Calu3 (cell line): ENCODE measurements around the gene PAEP. TPM values are rescaled to one million over a fixed set of nuclear protein-coding genes. Genes with fewer than 3 reads are reported as not detected.

Experiments used
- BruUV-seq: library from RNA; stranded (reverse); fragments of 400-500 nt; replicated peaks from 2 replicates; lab custom pipeline; 2021; lab: Mats Ljungman, UMichigan
- CTCF ChIA-PET: fragments of 300-600 bp; sonication (Branson Sonifier 250); formaldehyde crosslinking; loops from one replicate; lab custom pipeline; 2022; ENCODE audit warnings: antibody characterized with exemption; lab: Charles Lee
- DNase-seq: peaks from one replicate; pipeline ENCODE4 v3.0.0; 2022
- H3K27ac Mint-ChIP-seq: one replicate; pipeline ENCODE4 v1.8.0; 2022; ENCODE audit warnings: mixed read lengths; ENCODE audit not compliant: unreplicated experiment
- H3K27me3 Mint-ChIP-seq: one replicate; pipeline ENCODE4 v1.8.0; 2022; ENCODE audit warnings: mixed read lengths; ENCODE audit not compliant: unreplicated experiment
- H3K36me3 Mint-ChIP-seq: one replicate; pipeline ENCODE4 v1.8.0; 2022; ENCODE audit warnings: mild to moderate bottlenecking, moderate library complexity, mixed read lengths; ENCODE audit not compliant: insufficient read depth, unreplicated experiment
- H3K4me1 Mint-ChIP-seq: one replicate; pipeline ENCODE4 v1.8.0; 2022; ENCODE audit warnings: mild to moderate bottlenecking, low read depth, mixed read lengths; ENCODE audit not compliant: unreplicated experiment
- H3K4me3 Mint-ChIP-seq: one replicate; pipeline ENCODE4 v1.8.0; 2022; ENCODE audit warnings: mild to moderate bottlenecking, low read depth, moderate library complexity, mixed read lengths; ENCODE audit not compliant: unreplicated experiment
- H3K9me3 Mint-ChIP-seq: one replicate; pipeline ENCODE4 v1.8.0; 2022; ENCODE audit warnings: low read depth, mixed read lengths; ENCODE audit not compliant: unreplicated experiment
- CTCF ChIP-seq: fragments of 200-600 bp; IDR thresholded peaks from one replicate; pipeline ENCODE4 v1.8.0; 2022; ENCODE audit warnings: antibody characterized with exemption; ENCODE audit not compliant: unreplicated experiment
- intact Hi-C: fragments of 100-400 bp; cut with micrococcal nuclease; formaldehyde crosslinking; loops from one replicate; pipeline ENCODE4 v1.10.0; 2022; ENCODE audit not compliant: unreplicated experiment
- total RNA-seq: library from RNA; stranded (reverse); gene quantifications from 2 replicates; pipeline ENCODE4 v1.2.3, GENCODE V29; 2022

The PAEP gene
- total RNA-seq, 1 experiment from 2014 or later, result 0.45 TPM

- no peak for TF ChIP-seq CTCF
- DNase-seq, result no peak
- Mint-ChIP-seq H3K9me3 (no peaks in the 10 kb centered on the region), H3K27ac (no peak overlapping the region), H3K4me1 (no peaks in the 10 kb centered on the region), H3K4me3 (no peak overlapping the region), H3K36me3 (no peaks in the 10 kb centered on the region), H3K27me3 (peaks cover 43% of the 10 kb centered on the region)
- BruUV-seq, result no TSS peak
- intact Hi-C loops, result no loop called here
- CTCF ChIA-PET, result no interaction called here
Measured at GRCh38 chr9:135583688-135584011, 22.1 kb downstream of the PAEP start.

- Mint-ChIP-seq H3K27me3 (peaks cover 45% of the 10 kb centered on the region), H3K36me3 (no peaks in the 10 kb centered on the region), H3K4me3 (no peak overlapping the region), H3K4me1 (no peaks in the 10 kb centered on the region), H3K9me3 (no peaks in the 10 kb centered on the region), H3K27ac (no peak overlapping the region)
- CTCF ChIA-PET, result no interaction called here
- no peak for TF ChIP-seq CTCF
- DNase-seq, result no peak
- BruUV-seq, result no TSS peak
- intact Hi-C loops, result no loop called here
Measured at GRCh38 chr9:135584371-135584770, 22.8 kb downstream of the PAEP start.

- no peaks in the 10 kb centered on the region for H3K9me3 Mint-ChIP-seq
- H3K27ac Mint-ChIP-seq, result no peak overlapping the region
- no peaks in the 10 kb centered on the region for H3K4me1 Mint-ChIP-seq
- no TSS peak for BruUV-seq
- intact Hi-C loops, result no loop called here
- TF ChIP-seq CTCF, result no peak
- no peak for DNase-seq
- H3K4me3 Mint-ChIP-seq, result no peak overlapping the region
- CTCF ChIA-PET, result no interaction called here
- H3K36me3 Mint-ChIP-seq, result no peaks in the 10 kb centered on the region
- peaks cover 51% of the 10 kb centered on the region for H3K27me3 Mint-ChIP-seq
Measured at GRCh38 chr9:135584934-135585333, 23.4 kb downstream of the PAEP start.

- H3K27ac Mint-ChIP-seq, result no peak overlapping the region
- TF ChIP-seq CTCF, result no peak
- no peaks in the 10 kb centered on the region for H3K9me3 Mint-ChIP-seq
- intact Hi-C loops, result no loop called here
- H3K4me3 Mint-ChIP-seq, result no peak overlapping the region
- no TSS peak for BruUV-seq
- peaks cover 55% of the 10 kb centered on the region for H3K27me3 Mint-ChIP-seq
- CTCF ChIA-PET, result no interaction called here
- H3K36me3 Mint-ChIP-seq, result no peaks in the 10 kb centered on the region
- H3K4me1 Mint-ChIP-seq, result no peaks in the 10 kb centered on the region
- no peak for DNase-seq
Measured at GRCh38 chr9:135586601-135587109, 25.1 kb downstream of the PAEP start.
